G401 (cell line): ENCODE results near the gene RNF40. TPM values are rescaled to one million over a fixed set of nuclear protein-coding genes. Genes with fewer than 3 reads are reported as not detected.
"Not testable (repeated sequence)": the region's sequence is repeated elsewhere in the genome, so short reads cannot be mapped to it uniquely, and the experiment has no call there.

Experiments used
- DNase-seq: peaks from one replicate; pipeline ENCODE4 v3.0.0-alpha.2; 2015; ENCODE audit warnings: low spot score
- in situ Hi-C: cut with HindIII; loops from 2 replicates; pipeline ENCODE4 v1.10.0; 2016; ENCODE audit warnings: low sequenced_read_pairs, mixed read lengths
- total RNA-seq: library from RNA; depleted of rRNA; stranded (reverse); fragments of >200 nt; shearing (Covaris generic); gene quantifications from 2 replicates; pipeline ENCODE4 v1.2.3, GENCODE V29; 2014; rRNA removed

The RNF40 gene
- total RNA-seq, 1 experiment from 2014 or later: 189 TPM

DNA sequence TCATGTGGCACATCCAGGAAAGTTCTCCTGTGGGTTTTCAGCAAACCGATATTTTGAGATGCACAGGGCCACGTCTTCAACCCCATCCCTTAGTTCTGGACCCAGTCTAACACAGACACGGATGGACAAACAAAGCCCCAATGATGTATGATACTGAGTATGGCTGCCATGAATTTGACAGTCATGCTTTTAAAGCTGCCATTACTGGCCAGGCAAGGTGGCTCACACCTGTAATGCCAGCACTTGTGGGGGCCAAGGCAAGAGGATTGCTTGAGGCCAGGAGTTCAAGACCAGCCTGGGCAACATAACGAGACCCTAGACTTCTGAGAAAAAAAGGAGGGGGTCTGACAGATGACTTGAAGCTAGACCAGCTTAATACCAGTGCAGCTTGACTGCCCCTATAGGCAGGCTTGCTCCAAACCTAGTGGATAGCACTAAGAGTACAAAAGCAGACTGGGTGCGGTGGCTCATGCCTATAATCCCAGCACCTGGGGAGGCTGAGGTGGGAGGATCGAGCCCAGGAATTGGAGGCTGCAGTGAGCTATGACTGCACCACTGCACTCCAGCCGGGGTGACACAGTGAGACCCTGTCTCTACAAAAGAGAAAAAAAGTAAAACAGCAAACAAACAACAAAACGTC, 35.7 kb downstream of the RNF40 start:
- in situ Hi-C loops: no loop called here
- DNase-seq: no peak

DNA sequence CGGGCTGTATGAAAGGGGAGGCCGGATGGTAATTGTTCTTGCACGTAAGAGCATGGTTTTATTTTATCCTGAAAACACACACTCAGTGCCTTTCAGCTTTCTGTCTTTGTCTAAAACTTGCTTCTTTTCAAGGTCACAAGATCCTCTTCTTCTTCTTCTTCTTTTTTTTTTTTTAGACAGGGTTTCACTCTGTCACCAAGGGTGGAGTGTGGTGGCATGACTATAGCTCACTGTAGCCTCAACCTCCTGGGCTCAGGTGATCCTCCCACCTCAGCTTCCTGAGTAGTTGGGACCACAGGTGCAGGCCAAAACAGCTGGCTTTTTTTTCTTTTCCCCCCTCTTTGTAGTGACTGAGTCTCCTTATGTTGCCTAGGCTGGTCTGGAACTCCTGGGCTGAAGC, 40.8 kb downstream of the RNF40 start:
- DNase-seq: no peak
- in situ Hi-C loops: no loop called here

DNA sequence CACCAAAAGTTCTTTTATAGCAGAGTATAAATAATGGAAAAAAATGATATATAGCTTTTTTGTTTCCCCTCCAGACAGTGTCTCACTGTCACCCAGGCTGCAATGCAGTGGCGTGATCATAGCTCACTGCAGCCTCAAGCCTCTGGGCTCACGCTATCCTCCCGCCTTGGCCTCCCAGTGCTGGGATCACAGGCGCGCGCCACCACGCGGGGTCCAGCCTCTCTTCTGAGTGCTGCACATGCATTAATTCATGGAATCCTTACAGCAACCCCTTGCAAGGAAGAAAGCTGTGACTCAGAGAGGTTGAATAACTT, 42.9 kb downstream of the RNF40 start:
- no peak for DNase-seq
- in situ Hi-C loops: no loop called here

GRCh38 chr16:30805370-30806169, 43.4 kb downstream of the RNF40 start:
- in situ Hi-C loops: no loop called here

GRCh38 chr16:30808146-30808545, 46.0 kb downstream of the RNF40 start:
- in situ Hi-C loops: no loop called here
- no peak for DNase-seq

More at GRCh38 chr16:30805370-30806169, 43.4 kb downstream of the RNF40 start:
- peak; percentile 91 for DNase-seq

- DNase-seq, in situ Hi-C loops: not testable (repeated sequence)
These were observed 46.8 kb downstream of the RNF40 start for GRCh38 chr16:30808890-30809426.

- in situ Hi-C loops: not testable (repeated sequence)
These were observed 47.6 kb downstream of the RNF40 start for GRCh38 chr16:30809675-30810074.

DNA sequence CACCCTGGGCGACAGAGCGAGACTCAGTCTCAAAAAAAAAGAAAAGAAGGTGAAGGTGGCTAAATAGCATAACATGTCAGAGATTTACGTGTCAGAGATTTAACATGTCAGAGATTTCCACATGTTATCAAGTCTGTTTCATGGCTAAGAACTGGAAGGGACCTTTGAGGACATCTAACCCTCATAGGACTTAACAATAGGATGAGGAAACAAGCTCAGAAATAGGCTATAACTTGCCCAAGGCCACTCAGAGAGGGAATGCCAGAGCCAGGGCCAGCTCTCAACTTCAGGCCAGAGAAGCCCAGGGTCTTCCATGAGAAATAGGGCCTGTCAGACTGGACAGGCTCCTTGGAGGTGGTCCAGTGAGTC, 51.7 kb downstream of the RNF40 start:
- in situ Hi-C loops: no loop called here
- DNase-seq: no peak

More at GRCh38 chr16:30809675-30810074, 47.6 kb downstream of the RNF40 start:
- DNase-seq: not testable (repeated sequence)

DNA sequence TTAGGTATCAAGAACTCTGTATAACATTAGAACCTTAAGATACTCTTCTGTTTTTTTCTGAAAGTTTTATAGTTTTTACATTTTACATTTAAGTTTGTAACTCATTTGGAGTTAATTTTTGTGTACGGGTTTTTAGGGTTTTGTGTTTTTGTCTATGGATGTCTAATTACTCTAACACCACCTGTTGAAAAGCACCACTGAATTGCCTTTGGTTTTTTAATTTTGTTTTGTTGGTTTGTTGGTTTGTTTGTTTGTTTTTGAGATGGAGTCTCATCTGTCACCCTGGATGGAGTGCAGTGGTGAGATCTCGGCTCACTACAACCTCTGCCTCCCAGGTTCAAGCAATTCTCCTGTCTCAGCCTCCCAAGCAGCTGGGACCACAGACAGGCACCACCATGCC, 54.6 kb downstream of the RNF40 start:
- DNase-seq: no peak
- in situ Hi-C loops: no loop called here

DNA sequence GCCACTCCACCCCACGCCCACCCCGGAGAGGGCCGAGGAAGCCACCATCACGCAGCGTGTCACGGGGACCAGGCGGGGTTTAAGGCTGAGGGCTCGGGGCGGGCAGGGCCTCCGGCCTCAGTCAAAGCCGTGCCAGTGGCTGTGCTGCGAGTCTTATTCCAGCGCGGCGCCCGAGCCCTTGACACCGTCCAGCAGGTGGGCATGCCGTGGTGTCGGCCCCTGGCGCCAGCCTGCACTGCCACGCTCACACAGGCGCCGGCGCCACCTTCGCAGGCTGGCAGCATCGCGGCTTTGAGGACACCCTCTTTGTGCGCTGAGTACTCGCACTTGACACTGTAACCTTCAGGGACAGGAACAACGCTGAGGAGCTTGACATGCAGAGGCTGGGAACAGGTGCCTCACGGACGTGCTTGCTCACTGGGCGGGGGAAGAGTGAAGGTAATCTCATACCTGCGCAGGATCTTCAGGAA, 58.9 kb downstream of the RNF40 start:
- in situ Hi-C loops: no loop called here
- no peak for DNase-seq

DNA sequence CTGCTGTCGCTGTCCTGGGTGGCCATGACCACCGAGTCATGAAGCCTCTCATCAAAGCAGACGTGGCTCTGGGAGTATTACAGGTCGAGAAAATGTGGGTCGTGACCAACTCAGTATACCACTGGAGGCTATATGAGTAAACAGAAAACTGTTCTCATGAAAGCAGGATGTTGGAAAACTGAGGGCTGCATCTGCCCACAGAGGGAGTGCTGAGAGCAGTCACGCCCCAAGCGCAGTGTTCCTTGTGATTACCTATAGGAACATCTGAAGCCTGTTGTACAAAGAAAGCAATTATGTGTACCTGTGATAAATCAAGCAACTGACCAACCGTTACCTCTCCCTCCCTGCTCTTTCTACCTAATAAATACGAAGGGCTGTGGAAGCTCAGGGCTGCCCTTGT, 59.3 kb downstream of the RNF40 start:
- DNase-seq, in situ Hi-C loops: not testable (repeated sequence)

GRCh38 chr16:30821891-30822290, 59.8 kb downstream of the RNF40 start:
- no peak for DNase-seq
- in situ Hi-C loops: no loop called here

Other genes with a start within 250 kb of the RNF40 start
- 96.8 and 108 TPM in 2 replicates for gene ZNF768, start 235.8 kb upstream of the RNF40 start, total RNA-seq
- 0.12 TPM in 1 of 2 replicates, not detected in the other for gene ZNF747, start 227.5 kb upstream of the RNF40 start, total RNA-seq
- gene ZNF764, start 203.9 kb upstream of the RNF40 start, total RNA-seq: 5.3 and 9.5 TPM in 2 replicates
- 6.9 and 10.2 TPM in 2 replicates for gene ZNF688, start 190.6 kb upstream of the RNF40 start, total RNA-seq
- gene ZNF785, start 176.6 kb upstream of the RNF40 start, total RNA-seq: not detected in 2 replicates
- gene ZNF689, start 151.9 kb upstream of the RNF40 start, total RNA-seq: 10.8 and 10.9 TPM in 2 replicates
- gene PRR14, start 111.4 kb upstream of the RNF40 start, total RNA-seq: 2.4 and 5.4 TPM in 2 replicates
- gene FBRS, start 103.9 kb upstream of the RNF40 start, total RNA-seq: 20.3 and 24.1 TPM in 2 replicates
- gene SRCAP, start 63.2 kb upstream of the RNF40 start, total RNA-seq: 3.6 and 4.1 TPM in 2 replicates
- gene PHKG2, start 13.9 kb upstream of the RNF40 start, total RNA-seq: 35.9 TPM in 2 replicates
- gene CFAP119, start 260 bp upstream of the RNF40 start, total RNA-seq: 2.4 and 6.5 TPM in 2 replicates
- gene ZNF629, start 24.9 kb downstream of the RNF40 start, total RNA-seq: 18.4 and 27.6 TPM in 2 replicates
- 58.1 and 89.3 TPM in 2 replicates for gene BCL7C, start 131.8 kb downstream of the RNF40 start, total RNA-seq
- gene CTF1, start 134.3 kb downstream of the RNF40 start, total RNA-seq: 2.1 and 2.4 TPM in 2 replicates
- 67.1 and 85.6 TPM in 2 replicates for gene FBXL19, start 161.2 kb downstream of the RNF40 start, total RNA-seq
- gene ORAI3, start 186.7 kb downstream of the RNF40 start, total RNA-seq: 57.6 and 62.8 TPM in 2 replicates
- 0.51 and 1.1 TPM in 2 replicates for gene SETD1A, start 195.4 kb downstream of the RNF40 start, total RNA-seq
- gene HSD3B7, start 222.9 kb downstream of the RNF40 start, total RNA-seq: 21.7 and 23.6 TPM in 2 replicates
- 0.37 and 5.4 TPM in 2 replicates for gene STX1B, start 248.3 kb downstream of the RNF40 start, total RNA-seq